HEK293T (cell line): ENCODE data around the gene AHNAK2.
"Not testable (repeated sequence)": the region's sequence is repeated elsewhere in the genome, so short reads cannot be mapped to it uniquely, and the experiment has no call there.

ENCODE experiments used
- CTCF ChIA-PET: fragments of 350-600 bp; formaldehyde crosslinking; extraction: SDS; loops from one replicate; lab custom pipeline; 2021; ENCODE audit warnings: antibody characterized with exemption, inconsistent platforms; lab: Yijun Ruan, JAX
- POLR2A ChIA-PET: fragments of 350-600 bp; formaldehyde crosslinking; extraction: SDS; loops from one replicate; lab custom pipeline; 2020; ENCODE audit warnings: antibody characterized with exemption, inconsistent platforms; lab: Yijun Ruan, JAX
- DNase-seq: peaks from one replicate; pipeline ENCODE4 v3.0.0; 2012; ENCODE audit warnings: mixed read lengths; ENCODE audit errors: extremely low spot score
- ARNT ChIP-seq: fragments of 450-650 bp; IDR thresholded peaks from 2 replicates; pipeline ENCODE4 v1.6.1; 2017; ENCODE audit warnings: mild to moderate bottlenecking
- BHLHE40 ChIP-seq: fragments of 450-650 bp; IDR thresholded peaks from 2 replicates; pipeline ENCODE4 v1.6.1; 2016; ENCODE audit warnings: mild to moderate bottlenecking, moderate library complexity, borderline replicate concordance
- CTBP1 ChIP-seq: fragments of 450-650 bp; IDR thresholded peaks from 2 replicates; pipeline ENCODE4 v1.6.1; 2016; ENCODE audit warnings: borderline replicate concordance
- ELF4 ChIP-seq: fragments of 450-650 bp; IDR thresholded peaks from 2 replicates; pipeline ENCODE4 v1.6.1; 2017; ENCODE audit warnings: antibody characterized with exemption
- FOXA1 ChIP-seq: fragments of 450-650 bp; IDR thresholded peaks from 2 replicates; pipeline ENCODE4 v1.6.1; 2016; ENCODE audit warnings: mild to moderate bottlenecking
- FOXK2 ChIP-seq: fragments of 450-650 bp; IDR thresholded peaks from 2 replicates; pipeline ENCODE4 v1.6.1; 2016; ENCODE audit warnings: mild to moderate bottlenecking
- FOXM1 ChIP-seq: fragments of 450-650 bp; IDR thresholded peaks from 2 replicates; pipeline ENCODE4 v1.6.1; 2017; ENCODE audit warnings: mild to moderate bottlenecking, borderline replicate concordance
- HDGF ChIP-seq: fragments of 450-650 bp; IDR thresholded peaks from 2 replicates; pipeline ENCODE4 v1.6.1; 2017; ENCODE audit warnings: antibody characterized with exemption, borderline replicate concordance
- L3MBTL2 ChIP-seq: fragments of 450-650 bp; conservative IDR thresholded peaks from 2 replicates; pipeline ENCODE4 v1.6.1; 2016; ENCODE audit warnings: mild to moderate bottlenecking
- LEF1 ChIP-seq: fragments of 450-650 bp; IDR thresholded peaks from 2 replicates; pipeline ENCODE4 v1.6.1; 2017; ENCODE audit warnings: mild to moderate bottlenecking, borderline replicate concordance
- NFRKB ChIP-seq: fragments of 450-650 bp; IDR thresholded peaks from 2 replicates; pipeline ENCODE4 v1.6.1; 2016; ENCODE audit warnings: mild to moderate bottlenecking, moderate library complexity
- SP1 ChIP-seq: fragments of 450-650 bp; IDR thresholded peaks from 2 replicates; pipeline ENCODE4 v1.6.1; 2017
- SUZ12 ChIP-seq: fragments of 450-650 bp; IDR thresholded peaks from 2 replicates; pipeline ENCODE4 v1.6.1; 2016; ENCODE audit warnings: mild to moderate bottlenecking
- TARDBP ChIP-seq: fragments of 450-650 bp; IDR thresholded peaks from 2 replicates; pipeline ENCODE4 v1.6.1; 2016
- ZNF384 ChIP-seq: fragments of 450-650 bp; IDR thresholded peaks from 2 replicates; pipeline ENCODE4 v1.6.1; 2016
- TF ChIP-seq, protein P1 (sequence below): fragments of 450-650 bp; IDR thresholded peaks from 2 replicates; pipeline ENCODE4 v1.6.1; 2016

Gene AHNAK2

DNA sequence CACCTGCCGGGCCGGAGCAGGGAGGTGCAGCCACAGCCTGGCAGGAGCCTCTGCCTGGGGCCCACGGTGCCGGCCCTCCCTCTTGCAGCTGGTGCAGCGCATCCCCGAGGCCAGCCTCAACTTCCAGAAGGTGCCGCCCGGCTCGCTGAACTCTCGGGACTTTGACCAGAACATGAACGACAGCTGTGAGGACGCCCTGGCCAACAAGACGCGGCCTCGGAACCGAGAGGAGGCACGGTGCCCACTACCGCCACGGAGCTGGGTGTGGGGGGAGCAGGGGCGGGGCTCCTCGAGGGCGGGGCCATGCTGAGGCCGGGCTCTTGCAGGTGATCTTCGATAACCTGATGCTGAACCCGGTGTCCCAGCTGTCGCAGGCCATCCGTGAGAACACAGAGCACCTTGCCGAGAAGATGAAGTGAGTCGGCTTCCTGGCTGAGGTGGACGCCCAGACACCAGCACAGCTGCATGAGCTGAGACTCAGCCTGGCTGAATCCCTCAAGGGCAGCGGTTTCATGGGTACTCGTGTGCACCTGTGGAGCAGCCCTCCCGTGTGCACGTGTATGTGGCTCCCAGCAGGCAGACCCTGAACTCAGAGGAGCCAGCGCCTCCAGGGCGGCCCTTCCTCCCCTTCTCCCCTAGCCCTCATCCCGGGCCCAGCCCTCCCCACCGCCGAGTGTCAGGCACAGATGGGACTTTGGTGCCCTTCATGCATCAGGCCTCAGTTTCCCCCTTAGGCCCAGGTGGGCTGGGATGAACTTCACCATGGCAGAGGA is 84.6 kb downstream of the AHNAK2 start:
- ChIA-PET POLR2A (interaction anchor here (1.6 kb wide), 1 partner anchor 14 kb away, joined by 3 read pairs; no protein-coding TSS in a partner anchor), CTCF (interaction anchor here (0.7 kb wide), 1 partner anchor 172 kb away, joined by 3 read pairs; the partner anchor contains the start of gene GPR132)
- TF ChIP-seq FOXM1 (no peak), ZNF384 (no peak), L3MBTL2 (no peak), ARNT (no peak), CTBP1 (no peak), FOXA1 (no peak), SUZ12 (no peak), SP1 (no peak), NFRKB (no peak)
- no peak for DNase-seq

GRCh38 chr14:104892531-104893434 is 85.4 kb downstream of the AHNAK2 start:
- TF ChIP-seq FOXK2, result no peak
- TF ChIP-seq CTBP1, result no peak
- no peak for TF ChIP-seq TARDBP
- no peak for TF ChIP-seq LEF1
- TF ChIP-seq BHLHE40, result no peak
- no peak for TF ChIP-seq FOXA1
- TF ChIP-seq ZNF384, result no peak
- no peak for TF ChIP-seq ELF4
- TF ChIP-seq ARNT, result no peak
- no peak for DNase-seq
- ChIA-PET CTCF (no interaction called here), POLR2A (interaction anchor here (1.6 kb wide), 1 partner anchor 14 kb away, joined by 3 read pairs; no protein-coding TSS in a partner anchor)

GRCh38 chr14:104891664-104892530 is 86.3 kb downstream of the AHNAK2 start:
- DNase-seq, result no peak
- TF ChIP-seq SUZ12 (no peak), SP1 (no peak), ARNT (no peak), L3MBTL2 (no peak), ELF4 (no peak), CTBP1 (no peak), FOXA1 (no peak), LEF1 (no peak), HDGF (no peak)
- TF ChIP-seq, protein P1, sequence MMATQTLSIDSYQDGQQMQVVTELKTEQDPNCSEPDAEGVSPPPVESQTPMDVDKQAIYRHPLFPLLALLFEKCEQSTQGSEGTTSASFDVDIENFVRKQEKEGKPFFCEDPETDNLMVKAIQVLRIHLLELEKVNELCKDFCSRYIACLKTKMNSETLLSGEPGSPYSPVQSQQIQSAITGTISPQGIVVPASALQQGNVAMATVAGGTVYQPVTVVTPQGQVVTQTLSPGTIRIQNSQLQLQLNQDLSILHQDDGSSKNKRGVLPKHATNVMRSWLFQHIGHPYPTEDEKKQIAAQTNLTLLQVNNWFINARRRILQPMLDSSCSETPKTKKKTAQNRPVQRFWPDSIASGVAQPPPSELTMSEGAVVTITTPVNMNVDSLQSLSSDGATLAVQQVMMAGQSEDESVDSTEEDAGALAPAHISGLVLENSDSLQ, result no peak
- ChIA-PET POLR2A (interaction anchor here (1.6 kb wide), 1 partner anchor 15 kb away, joined by 3 read pairs; no protein-coding TSS in a partner anchor), CTCF (no interaction called here)

- DNase-seq, result no peak
- TF ChIP-seq FOXM1, result no peak
- TF ChIP-seq CTBP1, result no peak
- no peak for TF ChIP-seq BHLHE40
- TF ChIP-seq ARNT, result no peak
- TF ChIP-seq ELF4, result no peak
- no peak for TF ChIP-seq LEF1
- TF ChIP-seq ZNF384, result no peak
- TF ChIP-seq, protein P1, result no peak
- CTCF ChIA-PET, result no interaction called here
- POLR2A ChIA-PET, result no interaction called here
Observed at GRCh38 chr14:104891121-104891551, 87.0 kb downstream of the AHNAK2 start.

- CTCF ChIA-PET, DNase-seq, POLR2A ChIA-PET: not testable (repeated sequence)
Observed at GRCh38 chr14:104890292-104890691, 87.9 kb downstream of the AHNAK2 start.

DNA sequence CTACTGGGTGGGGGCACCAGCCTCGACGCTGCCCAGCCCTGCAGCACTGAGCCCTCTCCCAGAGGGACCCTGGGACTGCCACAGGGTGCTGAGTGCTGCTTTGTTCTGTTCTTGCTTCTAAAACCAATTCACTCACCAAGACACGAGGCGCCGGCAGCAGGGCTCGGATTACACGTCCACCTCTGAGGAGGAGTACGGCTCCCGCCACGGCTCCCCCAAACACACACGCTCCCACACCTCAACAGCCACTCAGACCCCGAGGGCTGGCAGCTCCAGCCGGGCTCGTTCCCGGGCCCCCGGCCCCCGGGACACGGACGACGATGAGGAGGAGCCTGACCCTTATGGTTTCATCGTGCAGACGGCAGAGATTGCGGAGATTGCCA is 88.8 kb downstream of the AHNAK2 start:
- ChIA-PET POLR2A (no interaction called here), CTCF (no interaction called here)
- DNase-seq, result no peak
- no peak for TF ChIP-seq SUZ12
- TF ChIP-seq, protein P1, result no peak
- TF ChIP-seq FOXA1, result no peak
- no peak for TF ChIP-seq ZNF384
- no peak for TF ChIP-seq L3MBTL2
- TF ChIP-seq FOXM1, result no peak
- no peak for TF ChIP-seq NFRKB
- no peak for TF ChIP-seq BHLHE40
- TF ChIP-seq ELF4, result no peak
- no peak for TF ChIP-seq ARNT
- TF ChIP-seq HDGF, result no peak
- no peak for TF ChIP-seq SP1
- TF ChIP-seq CTBP1, result no peak
